HG03280 (cell line): ENCODE measurements around the gene CNST.
A peak's percentile ranks its signal among the peaks of the same experiment; 100 is the strongest.

Experiments used
- ATAC-seq: cut with Tn5 transposase; IDR thresholded peaks from one replicate; pipeline ENCODE4 v1.9.1; 2021; ENCODE audit warnings: mild to moderate bottlenecking, moderate library complexity; ENCODE audit not compliant: unreplicated experiment

Gene CNST

GRCh38 chr1:246566128-246566812, at the start of gene CNST, which contains the start of gene TFB2M:
Gene CNST (plus strand): TSS chr1:246566456. CDS start chr1:246591563, 25,107 bp downstream.
Gene TFB2M (minus strand): TSS chr1:246566261. CDS start chr1:246566138, 123 bp downstream.
- peak; percentile 95 for ATAC-seq

GRCh38 chr1:246517391-246517790, 48.9 kb upstream of the CNST start:
- no peak for ATAC-seq

GRCh38 chr1:246518456-246519205, 47.6 kb upstream of the CNST start:
- ATAC-seq, result no peak

GRCh38 chr1:246519514-246519913, 46.7 kb upstream of the CNST start:
- no peak for ATAC-seq

- no peak for ATAC-seq
Measured at GRCh38 chr1:246526380-246526779, 39.9 kb upstream of the CNST start.

- no peak for ATAC-seq
Measured at GRCh38 chr1:246526915-246527314, 39.3 kb upstream of the CNST start.

- ATAC-seq, result no peak
Measured at GRCh38 chr1:246527402-246528088, 38.7 kb upstream of the CNST start.

GRCh38 chr1:246528933-246529731, 37.1 kb upstream of the CNST start:
- no peak for ATAC-seq

- ATAC-seq, result no peak
Measured at GRCh38 chr1:246530482-246530881, 35.8 kb upstream of the CNST start.

GRCh38 chr1:246532519-246532918, 33.7 kb upstream of the CNST start:
- ATAC-seq, result no peak

- ATAC-seq, result no peak
Measured at GRCh38 chr1:246533371-246533905, 32.8 kb upstream of the CNST start.

GRCh38 chr1:246534114-246534513, 32.1 kb upstream of the CNST start:
- ATAC-seq, result no peak

GRCh38 chr1:246537441-246537840, 28.8 kb upstream of the CNST start:
- no peak for ATAC-seq

- no peak for ATAC-seq
Measured at GRCh38 chr1:246537887-246538286, 28.4 kb upstream of the CNST start.

- ATAC-seq, result no peak
Measured at GRCh38 chr1:246540738-246541491, 25.3 kb upstream of the CNST start.

GRCh38 chr1:246544001-246544400, 22.3 kb upstream of the CNST start:
- ATAC-seq, result no peak

GRCh38 chr1:246549665-246550064, 16.6 kb upstream of the CNST start:
- ATAC-seq, result no peak

GRCh38 chr1:246550402-246550801, 15.9 kb upstream of the CNST start:
- no peak for ATAC-seq

GRCh38 chr1:246552110-246552509, 14.1 kb upstream of the CNST start:
- ATAC-seq, result no peak

GRCh38 chr1:246554201-246554600, 12.1 kb upstream of the CNST start:
- no peak for ATAC-seq
